IMR-90 (cell line): ENCODE results near the gene SAYSD1. TPM values are rescaled to one million over a fixed set of nuclear protein-coding genes. Genes with fewer than 3 reads are reported as not detected.

Source experiments
- ATAC-seq: fragments of 200-7000 bp; cut with Tn5 transposase; 2 replicates; pipeline ENCODE4 v1.9.1; 2020; ENCODE audit warnings: low read depth, mild to moderate bottlenecking, moderate library complexity
- BruUV-seq: library from RNA; stranded (reverse); fragments of 400-500 nt; replicated peaks from 2 replicates; lab custom pipeline; 2021; lab: Mats Ljungman, UMichigan
- CTCF ChIA-PET: fragments of 300-600 bp; formaldehyde crosslinking; extraction: SDS; loops from one replicate; lab custom pipeline; 2021; ENCODE audit warnings: antibody characterized with exemption; lab: Yijun Ruan, JAX
- POLR2A ChIA-PET: fragments of 300-600 bp; sonication (Branson Sonifier 250); formaldehyde crosslinking; loops from one replicate; lab custom pipeline; 2022; ENCODE audit warnings: antibody characterized with exemption; ENCODE audit not compliant: unreplicated experiment; lab: Charles Lee
- DNase-seq: peaks from one replicate; pipeline ENCODE4 v3.0.0; 2013
- H2AFZ ChIP-seq: replicated peaks from 2 replicates; pipeline ENCODE3; 2013; ENCODE audit warnings: low read length, mild to moderate bottlenecking; ENCODE audit not compliant: poor library complexity
- H2AK5ac ChIP-seq: 2 replicates; pipeline ENCODE4 v1.6.1; 2013; ENCODE audit warnings: low read depth, low read length, inconsistent platforms
- H2AK9ac ChIP-seq: replicated peaks from 2 replicates; pipeline ENCODE3; 2013; ENCODE audit warnings: mild to moderate bottlenecking, low read depth, low read length, moderate library complexity; ENCODE audit not compliant: poor library complexity
- H2BK120ac ChIP-seq: 2 replicates; pipeline ENCODE4 v1.6.1; 2013; ENCODE audit warnings: low read depth, low read length, inconsistent platforms
- H2BK15ac ChIP-seq: 3 replicates; pipeline ENCODE4 v1.6.1; 2013; ENCODE audit warnings: low read depth, low read length, inconsistent platforms
- H2BK20ac ChIP-seq: 2 replicates; pipeline ENCODE4 v1.6.1; 2013; ENCODE audit warnings: low read depth, mild to moderate bottlenecking, inconsistent platforms, low read length, moderate library complexity
- H2BK5ac ChIP-seq: 2 replicates; pipeline ENCODE4 v1.6.1; 2013; ENCODE audit warnings: mild to moderate bottlenecking, low read depth, low read length, inconsistent platforms; ENCODE audit not compliant: poor library complexity, severe bottlenecking
- H3K14ac ChIP-seq: replicated peaks from 2 replicates; pipeline ENCODE4 v1.6.1; 2013; ENCODE audit warnings: low read depth, low read length, inconsistent platforms
- H3K18ac ChIP-seq: 2 replicates; pipeline ENCODE4 v1.6.1; 2013; ENCODE audit warnings: low read depth, low read length, control low read depth
- H3K23ac ChIP-seq: 2 replicates; pipeline ENCODE4 v1.6.1; 2013; ENCODE audit warnings: low read depth, low read length, inconsistent platforms
- H3K27ac ChIP-seq: 2 replicates; pipeline ENCODE4 v1.5.1; 2013; ENCODE audit warnings: mild to moderate bottlenecking, control low read depth, low read length; ENCODE audit not compliant: insufficient read depth
- H3K27me3 ChIP-seq: 2 replicates; pipeline ENCODE4 v1.6.1; 2013; ENCODE audit warnings: low read length; ENCODE audit not compliant: control insufficient read depth, insufficient read depth
- H3K36me3 ChIP-seq: 2 replicates; pipeline ENCODE4 v1.6.1; 2013; ENCODE audit warnings: low read length, mixed read lengths; ENCODE audit not compliant: control insufficient read depth, insufficient read depth
- H3K4ac ChIP-seq: 2 replicates; pipeline ENCODE4 v1.6.1; 2013; ENCODE audit warnings: low read depth, low read length, inconsistent platforms
- H3K4me1 ChIP-seq: 2 replicates; pipeline ENCODE4 v1.6.1; 2013; ENCODE audit warnings: low read length, mixed read lengths; ENCODE audit not compliant: control insufficient read depth, insufficient read depth
- H3K4me2 ChIP-seq: 2 replicates; pipeline ENCODE4 v1.6.1; 2013; ENCODE audit warnings: low read depth, mild to moderate bottlenecking, control low read depth, low read length, moderate library complexity
- H3K4me3 ChIP-seq: 2 replicates; pipeline ENCODE4 v1.5.1; 2013; ENCODE audit warnings: low read depth, mild to moderate bottlenecking, control low read depth, low read length, moderate library complexity; ENCODE audit not compliant: insufficient read depth
- H3K56ac ChIP-seq: 2 replicates; pipeline ENCODE4 v1.6.1; 2013; ENCODE audit warnings: low read length, inconsistent platforms; ENCODE audit not compliant: insufficient read depth; ENCODE audit errors: extremely low read depth
- H3K79me1 ChIP-seq, 2 experiments: 2 replicates each; pipeline ENCODE4 v1.6.1; 2013; ENCODE audit warnings: low read length in 2 of 2, inconsistent platforms in 1 of 2, low read depth in 1 of 2
- H3K9ac ChIP-seq: 2 replicates; pipeline ENCODE4 v1.6.1; 2013; ENCODE audit warnings: low read depth, low read length, control low read depth
- H3K9me1 ChIP-seq: 2 replicates; pipeline ENCODE4 v1.6.1; 2013; ENCODE audit warnings: low read length, inconsistent platforms; ENCODE audit not compliant: insufficient read depth
- H3K9me3 ChIP-seq: 2 replicates; pipeline ENCODE4 v1.6.1; 2013; ENCODE audit warnings: low read length; ENCODE audit not compliant: control insufficient read depth, insufficient read depth
- H4K20me1 ChIP-seq: 2 replicates; pipeline ENCODE4 v1.6.1; 2013; ENCODE audit warnings: low read length, inconsistent platforms; ENCODE audit not compliant: insufficient read depth
- H4K5ac ChIP-seq: 2 replicates; pipeline ENCODE4 v1.6.1; 2013; ENCODE audit warnings: mild to moderate bottlenecking, low read depth, low read length, control low read depth
- H4K8ac ChIP-seq, 2 experiments: 2 replicates each; pipeline ENCODE4 v1.6.1; 2013; ENCODE audit warnings: low read depth in 2 of 2, low read length in 2 of 2, control low read depth in 1 of 2, inconsistent platforms in 1 of 2
- H4K91ac ChIP-seq: 2 replicates; pipeline ENCODE4 v1.6.1; 2013; ENCODE audit warnings: low read depth, low read length, inconsistent platforms; ENCODE audit not compliant: insufficient read depth
- BHLHE40 ChIP-seq: fragments of 150-350 bp; IDR thresholded peaks from 2 replicates; pipeline ENCODE4 v1.6.1; 2016; ENCODE audit warnings: mild to moderate bottlenecking, low read depth, low read length
- MAFK ChIP-seq: IDR thresholded peaks from 2 replicates; pipeline ENCODE4 v1.6.1; 2012; ENCODE audit warnings: low read depth, low read length, improper control_type of control experiment
- MXI1 ChIP-seq: IDR thresholded peaks from 2 replicates; pipeline ENCODE4 v1.6.1; 2012; ENCODE audit warnings: low read depth, mild to moderate bottlenecking, low read length, moderate library complexity, borderline replicate concordance
- NFE2L2 ChIP-seq: fragments of 150-350 bp; IDR thresholded peaks from 2 replicates; pipeline ENCODE4 v1.6.1; 2016; ENCODE audit warnings: low read depth, mild to moderate bottlenecking, low read length
- POLR2A ChIP-seq: IDR thresholded peaks from 2 replicates; pipeline ENCODE4 v1.6.1; 2012; ENCODE audit warnings: mild to moderate bottlenecking, low read depth, low read length
- RCOR1 ChIP-seq: IDR thresholded peaks from 2 replicates; pipeline ENCODE4 v1.6.1; 2012; ENCODE audit warnings: mild to moderate bottlenecking, low read length, improper control_type of control experiment; ENCODE audit not compliant: insufficient replicate concordance
- dilution Hi-C: fragments of 300-500 bp; cut with HindIII; formaldehyde crosslinking; loops from one replicate; pipeline ENCODE4 v1.14.3; 2018; ENCODE audit warnings: low sequenced_read_pairs; ENCODE audit not compliant: unreplicated experiment
- in situ Hi-C: fragments of 300-500 bp; cut with MboI; formaldehyde crosslinking; loops from 3 replicates; pipeline ENCODE4 v1.14.3; 2019; ENCODE audit warnings: low sequenced_read_pairs, inconsistent platforms, mixed read lengths
- intact Hi-C: fragments of 100-400 bp; cut with micrococcal nuclease; formaldehyde crosslinking; loops from 2 replicates; pipeline ENCODE4 v1.10.0; 2022
- polyA plus RNA-seq, 3 experiments: library from polyadenylated mRNA; depleted of rRNA; stranded (reverse); fragments of >200 nt; gene quantifications; 2 replicates each; pipeline ENCODE4 v1.2.3, GENCODE V29; 2012; ENCODE audit warnings: low replicate concordance in 1 of 3
- total RNA-seq: library from RNA; depleted of rRNA; stranded (reverse); fragments of >200 nt; gene quantifications from 2 replicates; pipeline ENCODE4 v1.2.3, GENCODE V29; 2012
- TF ChIP-seq, protein P1 (sequence below): conservative IDR thresholded peaks from 2 replicates; pipeline ENCODE4 v1.5.1; 2012; ENCODE audit warnings: mild to moderate bottlenecking, low read depth, low read length, improper control_type of control experiment
- TF ChIP-seq, protein P2 (sequence below): fragments of 150-350 bp; IDR thresholded peaks from 2 replicates; pipeline ENCODE4 v1.6.1; 2017; ENCODE audit warnings: mild to moderate bottlenecking, antibody characterized with exemption, low read length, low read depth
- TF ChIP-seq, protein P3 (sequence below): fragments of 150-350 bp; IDR thresholded peaks from 2 replicates; pipeline ENCODE4 v1.6.1; 2016; ENCODE audit warnings: low read depth, mild to moderate bottlenecking, low read length, moderate library complexity, borderline replicate concordance

The SAYSD1 gene
- total and polyA plus RNA-seq, 2 of the 4 experiments (the other 2 are of a cell fraction) = 5.7 to 5.9 TPM

DNA sequence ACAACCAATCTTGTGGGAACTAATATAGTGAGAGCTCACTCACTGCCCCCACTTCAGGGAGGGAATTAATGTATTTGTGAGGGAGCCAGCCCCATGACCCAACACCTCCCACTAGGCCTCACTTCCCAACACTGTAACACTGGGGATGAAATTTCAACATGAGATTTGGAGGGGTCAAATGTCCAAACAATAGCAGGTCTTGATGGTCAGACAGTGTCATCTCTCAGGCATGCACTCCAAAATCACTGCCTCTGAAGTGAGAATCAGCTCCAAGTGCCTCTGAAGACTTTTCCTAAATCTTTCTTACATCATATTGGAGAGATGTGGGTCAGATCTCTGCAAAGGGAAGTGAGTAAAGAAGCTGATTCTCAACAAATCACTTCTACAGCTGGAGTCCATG lies 13.8 kb upstream of the SAYSD1 start:
- TF ChIP-seq NFE2L2 (no peak), POLR2A (no peak), MAFK (no peak), BHLHE40 (no peak), MXI1 (no peak), RCOR1 (no peak)
- TF ChIP-seq, protein P1, sequence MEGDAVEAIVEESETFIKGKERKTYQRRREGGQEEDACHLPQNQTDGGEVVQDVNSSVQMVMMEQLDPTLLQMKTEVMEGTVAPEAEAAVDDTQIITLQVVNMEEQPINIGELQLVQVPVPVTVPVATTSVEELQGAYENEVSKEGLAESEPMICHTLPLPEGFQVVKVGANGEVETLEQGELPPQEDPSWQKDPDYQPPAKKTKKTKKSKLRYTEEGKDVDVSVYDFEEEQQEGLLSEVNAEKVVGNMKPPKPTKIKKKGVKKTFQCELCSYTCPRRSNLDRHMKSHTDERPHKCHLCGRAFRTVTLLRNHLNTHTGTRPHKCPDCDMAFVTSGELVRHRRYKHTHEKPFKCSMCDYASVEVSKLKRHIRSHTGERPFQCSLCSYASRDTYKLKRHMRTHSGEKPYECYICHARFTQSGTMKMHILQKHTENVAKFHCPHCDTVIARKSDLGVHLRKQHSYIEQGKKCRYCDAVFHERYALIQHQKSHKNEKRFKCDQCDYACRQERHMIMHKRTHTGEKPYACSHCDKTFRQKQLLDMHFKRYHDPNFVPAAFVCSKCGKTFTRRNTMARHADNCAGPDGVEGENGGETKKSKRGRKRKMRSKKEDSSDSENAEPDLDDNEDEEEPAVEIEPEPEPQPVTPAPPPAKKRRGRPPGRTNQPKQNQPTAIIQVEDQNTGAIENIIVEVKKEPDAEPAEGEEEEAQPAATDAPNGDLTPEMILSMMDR = no peak
- TF ChIP-seq, protein P2, sequence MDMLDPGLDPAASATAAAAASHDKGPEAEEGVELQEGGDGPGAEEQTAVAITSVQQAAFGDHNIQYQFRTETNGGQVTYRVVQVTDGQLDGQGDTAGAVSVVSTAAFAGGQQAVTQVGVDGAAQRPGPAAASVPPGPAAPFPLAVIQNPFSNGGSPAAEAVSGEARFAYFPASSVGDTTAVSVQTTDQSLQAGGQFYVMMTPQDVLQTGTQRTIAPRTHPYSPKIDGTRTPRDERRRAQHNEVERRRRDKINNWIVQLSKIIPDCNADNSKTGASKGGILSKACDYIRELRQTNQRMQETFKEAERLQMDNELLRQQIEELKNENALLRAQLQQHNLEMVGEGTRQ = no peak
- TF ChIP-seq, protein P3, sequence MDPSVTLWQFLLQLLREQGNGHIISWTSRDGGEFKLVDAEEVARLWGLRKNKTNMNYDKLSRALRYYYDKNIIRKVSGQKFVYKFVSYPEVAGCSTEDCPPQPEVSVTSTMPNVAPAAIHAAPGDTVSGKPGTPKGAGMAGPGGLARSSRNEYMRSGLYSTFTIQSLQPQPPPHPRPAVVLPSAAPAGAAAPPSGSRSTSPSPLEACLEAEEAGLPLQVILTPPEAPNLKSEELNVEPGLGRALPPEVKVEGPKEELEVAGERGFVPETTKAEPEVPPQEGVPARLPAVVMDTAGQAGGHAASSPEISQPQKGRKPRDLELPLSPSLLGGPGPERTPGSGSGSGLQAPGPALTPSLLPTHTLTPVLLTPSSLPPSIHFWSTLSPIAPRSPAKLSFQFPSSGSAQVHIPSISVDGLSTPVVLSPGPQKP = no peak
- H3K9me3 ChIP-seq = no peaks in the 10 kb centered on the region
- H3K9ac ChIP-seq = no peak overlapping the region
- DNase-seq = no peak
- no peak overlapping the region for H3K56ac ChIP-seq
- H2BK5ac ChIP-seq = no peak overlapping the region
- no peak overlapping the region for H3K4ac ChIP-seq
- no peak overlapping the region for H2AK5ac ChIP-seq
- in situ Hi-C loops (no loop called here), dilution Hi-C loops (no loop called here), intact Hi-C loops (no loop called here)
- no TSS peak for BruUV-seq
- ChIA-PET CTCF (no interaction called here), POLR2A (no interaction called here)
- no peak overlapping the region for H3K4me2 ChIP-seq
- no peak overlapping the region for H4K8ac ChIP-seq
- no peaks in the 10 kb centered on the region for H3K4me1 ChIP-seq
- H3K14ac ChIP-seq = no peak overlapping the region
- no peak overlapping the region for H3K4me3 ChIP-seq
- H2BK20ac ChIP-seq = no peak overlapping the region
- no peak overlapping the region for H4K5ac ChIP-seq
- no peaks in the 10 kb centered on the region for H3K9me1 ChIP-seq
- H2BK120ac ChIP-seq = no peak overlapping the region
- H3K27me3 ChIP-seq = no peaks in the 10 kb centered on the region
- H3K23ac ChIP-seq = no peak overlapping the region
- no peak overlapping the region for H3K18ac ChIP-seq
- no peaks in the 10 kb centered on the region for H4K20me1 ChIP-seq
- H3K79me1 ChIP-seq = no peaks in the 10 kb centered on the region
- H3K36me3 ChIP-seq = no peaks in the 10 kb centered on the region
- H2BK15ac ChIP-seq = no peak overlapping the region
- H4K91ac ChIP-seq = no peak overlapping the region
- H3K27ac ChIP-seq = no peak overlapping the region
- ATAC-seq = no peak
- H2AFZ ChIP-seq = no peak overlapping the region
- H2AK9ac ChIP-seq = no peak overlapping the region
